ENCODE measurements around the gene H2BW2.
"Not testable (repeated sequence)": the region's sequence is repeated elsewhere in the genome, so short reads cannot be mapped to it uniquely, and the experiment has no call there.

The H2BW2 gene

GRCh38 chrX:104013158-104013557, 26.6 kb upstream of the H2BW2 start:
- no peak overlapping the region for H3K27ac ChIP-seq (ENCODE audit: low read depth, low read length)
- H3K9me2 ChIP-seq (replicated peaks; ENCODE audit: control insufficient read depth, low read length) = no peaks in the 10 kb centered on the region
- no peak for TF ChIP-seq EZH2phosphoT487 (IDR thresholded peaks at IDR 0.05; ENCODE audit: borderline replicate concordance, low read length)
- TF ChIP-seq CTCF (IDR thresholded peaks at IDR 0.05; ENCODE audit: low read depth, low read length, poor library complexity, severe bottlenecking) = no peak
- no peak overlapping the region for H3K4me3 ChIP-seq (ENCODE audit: low read length)
- H3K36me3 ChIP-seq (ENCODE audit: control insufficient read depth, low read length) = no peaks in the 10 kb centered on the region
- H3K27me3 ChIP-seq (ENCODE audit: control insufficient read depth, low read length) = no peaks in the 10 kb centered on the region
- H3K9me3 ChIP-seq (ENCODE audit: control insufficient read depth, insufficient read depth, low read length) = no peaks in the 10 kb centered on the region
- H3F3A ChIP-seq (ENCODE audit: control insufficient read depth, insufficient read depth) = no peaks in the 10 kb centered on the region
- no peaks in the 10 kb centered on the region for H3K4me1 ChIP-seq (ENCODE audit: control insufficient read depth, low read length)
- H3K79me2 ChIP-seq (ENCODE audit: control insufficient read depth, low read length) = no peaks in the 10 kb centered on the region
- no peaks in the 10 kb centered on the region for H4K20me1 ChIP-seq (ENCODE audit: control insufficient read depth, insufficient read depth, low read depth, low read length)
- no peak overlapping the region for H3K4me2 ChIP-seq (ENCODE audit: low read length)

- H3K36me3 ChIP-seq (ENCODE audit: control insufficient read depth, low read length) = no peaks in the 10 kb centered on the region
- no peak for TF ChIP-seq CTCF (IDR thresholded peaks at IDR 0.05; ENCODE audit: low read depth, low read length, poor library complexity, severe bottlenecking)
- no peak for TF ChIP-seq EZH2phosphoT487 (IDR thresholded peaks at IDR 0.05; ENCODE audit: borderline replicate concordance, low read length)
- H3F3A ChIP-seq (ENCODE audit: control insufficient read depth, insufficient read depth) = no peaks in the 10 kb centered on the region
- no peaks in the 10 kb centered on the region for H3K27me3 ChIP-seq (ENCODE audit: control insufficient read depth, low read length)
- no peak within 1 kb of the TSS for H3K27ac ChIP-seq (ENCODE audit: low read depth, low read length)
- H3K4me2 ChIP-seq (ENCODE audit: low read length) = no peak within 1 kb of the TSS
- H4K20me1 ChIP-seq (ENCODE audit: control insufficient read depth, insufficient read depth, low read depth, low read length) = no peaks in the 10 kb centered on the region
- H3K9me2 ChIP-seq (replicated peaks; ENCODE audit: control insufficient read depth, low read length) = no peaks in the 10 kb centered on the region
- no peak within 1 kb of the TSS for H3K4me3 ChIP-seq (ENCODE audit: low read length)
- no peaks in the 10 kb centered on the region for H3K79me2 ChIP-seq (ENCODE audit: control insufficient read depth, low read length)
- H3K9me3 ChIP-seq (ENCODE audit: control insufficient read depth, insufficient read depth, low read length) = no peaks in the 10 kb centered on the region
- no peaks in the 10 kb centered on the region for H3K4me1 ChIP-seq (ENCODE audit: control insufficient read depth, low read length)
Measured at GRCh38 chrX:104013606-104014005, 26.1 kb upstream of the H2BW2 start, which contains the start of gene H2BW1. TSS of gene H2BW1 (minus strand) at chrX:104013708. CDS start at chrX:104013576, 132 bp downstream.

GRCh38 chrX:104015576-104015975, 24.2 kb upstream of the H2BW2 start:
- H3K27ac ChIP-seq (ENCODE audit: low read depth, low read length); H3K27me3 ChIP-seq (ENCODE audit: control insufficient read depth, low read length); H3K4me2 ChIP-seq (ENCODE audit: low read length); H3K36me3 ChIP-seq (ENCODE audit: control insufficient read depth, low read length); H3F3A ChIP-seq (ENCODE audit: control insufficient read depth, insufficient read depth); H3K4me1 ChIP-seq (ENCODE audit: control insufficient read depth, low read length); H3K9me3 ChIP-seq (ENCODE audit: control insufficient read depth, insufficient read depth, low read length); H3K4me3 ChIP-seq (ENCODE audit: low read length); H3K9me2 ChIP-seq (replicated peaks; ENCODE audit: control insufficient read depth, low read length); H3K79me2 ChIP-seq (ENCODE audit: control insufficient read depth, low read length); H4K20me1 ChIP-seq (ENCODE audit: control insufficient read depth, insufficient read depth, low read depth, low read length): not testable (repeated sequence)

- Histone ChIP-seq H3K9me3 (ENCODE audit: control insufficient read depth, insufficient read depth, low read length) (no peaks in the 10 kb centered on the region), H3F3A (ENCODE audit: control insufficient read depth, insufficient read depth) (no peaks in the 10 kb centered on the region), H3K79me2 (ENCODE audit: control insufficient read depth, low read length) (no peaks in the 10 kb centered on the region), H4K20me1 (ENCODE audit: control insufficient read depth, insufficient read depth, low read depth, low read length) (no peaks in the 10 kb centered on the region), H3K27me3 (ENCODE audit: control insufficient read depth, low read length) (no peaks in the 10 kb centered on the region), H3K4me1 (ENCODE audit: control insufficient read depth, low read length) (no peaks in the 10 kb centered on the region), H3K4me3 (ENCODE audit: low read length) (no peak overlapping the region), H3K9me2 (replicated peaks; ENCODE audit: control insufficient read depth, low read length) (no peaks in the 10 kb centered on the region), H3K4me2 (ENCODE audit: low read length) (no peak overlapping the region), H3K27ac (ENCODE audit: low read depth, low read length) (no peak overlapping the region), H3K36me3 (ENCODE audit: control insufficient read depth, low read length) (no peaks in the 10 kb centered on the region)
- TF ChIP-seq CTCF (IDR thresholded peaks at IDR 0.05; ENCODE audit: low read depth, low read length, poor library complexity, severe bottlenecking) = no peak
- TF ChIP-seq EZH2phosphoT487 (IDR thresholded peaks at IDR 0.05; ENCODE audit: borderline replicate concordance, low read length) = no peak
Measured at GRCh38 chrX:104018126-104018525, 21.6 kb upstream of the H2BW2 start.
